ACC112 (cell line): ENCODE data around the gene FN1.

Source experiments
- H2AFZ ChIP-seq: fragments of 200-600 bp; sonication (generic); one replicate; pipeline ENCODE4 v1.6.0; 2017; ENCODE audit warnings: antibody characterized with exemption, low read length; ENCODE audit not compliant: unreplicated experiment
- H3K27ac ChIP-seq: fragments of 200-600 bp; sonication (generic); 2 replicates; pipeline ENCODE4 v1.5.1; 2014; ENCODE audit warnings: low read depth, mild to moderate bottlenecking, antibody characterized with exemption, low read length, moderate library complexity
- H3K27me3 ChIP-seq: fragments of 200-600 bp; sonication (generic); 2 replicates; pipeline ENCODE4 v1.6.1; 2014; ENCODE audit warnings: mild to moderate bottlenecking, antibody characterized with exemption, low read length, moderate library complexity, mixed read lengths; ENCODE audit not compliant: insufficient read depth
- H3K36me3 ChIP-seq: fragments of 200-600 bp; sonication (generic); 2 replicates; pipeline ENCODE4 v1.6.1; 2016; ENCODE audit warnings: mild to moderate bottlenecking, antibody characterized with exemption, low read length, moderate library complexity, mixed read lengths; ENCODE audit not compliant: insufficient read depth
- H3K4me1 ChIP-seq: fragments of 200-600 bp; sonication (generic); one replicate; pipeline ENCODE4 v1.6.1; 2016; ENCODE audit warnings: low read length, mixed read lengths; ENCODE audit not compliant: insufficient read depth, unreplicated experiment, control insufficient read depth
- H3K4me3 ChIP-seq: fragments of 200-600 bp; sonication (generic); 2 replicates; pipeline ENCODE4 v1.5.1; 2014; ENCODE audit warnings: mild to moderate bottlenecking, low read depth, low read length
- H3K79me2 ChIP-seq: fragments of 200-600 bp; sonication (generic); one replicate; pipeline ENCODE4 v1.6.0; 2016; ENCODE audit warnings: low read length; ENCODE audit not compliant: control insufficient read depth, unreplicated experiment, insufficient read depth

FN1 gene

GRCh38 chr2:215460682-215461382, 25.0 kb upstream of the FN1 start:
- H3K36me3 ChIP-seq, result no peaks in the 10 kb centered on the region
- H3K27ac ChIP-seq, result peak overlapping the region; percentile 90
- H3K79me2 ChIP-seq, result no peaks in the 10 kb centered on the region
- peaks cover 46% of the 10 kb centered on the region for H3K4me1 ChIP-seq
- H2AFZ ChIP-seq, result peak overlapping the region; percentile 45
- H3K4me3 ChIP-seq, result peak overlapping the region; percentile 20
- no peaks in the 10 kb centered on the region for H3K27me3 ChIP-seq

- Histone ChIP-seq H3K79me2 (no peaks in the 10 kb centered on the region), H3K4me1 (peaks cover 42% of the 10 kb centered on the region), H2AFZ (peak overlapping the region; percentile 44)
Observed at GRCh38 chr2:215455958-215456357, 20.1 kb upstream of the FN1 start.

GRCh38 chr2:215454519-215455246, 18.8 kb upstream of the FN1 start:
- H2AFZ ChIP-seq, result no peak overlapping the region
- H3K27ac ChIP-seq, result peak overlapping the region; percentile 53
- H3K4me1 ChIP-seq, result peaks cover 29% of the 10 kb centered on the region
- H3K4me3 ChIP-seq, result no peak overlapping the region
- H3K27me3 ChIP-seq, result no peaks in the 10 kb centered on the region
- H3K36me3 ChIP-seq, result no peaks in the 10 kb centered on the region
- H3K79me2 ChIP-seq, result no peaks in the 10 kb centered on the region

More at GRCh38 chr2:215455958-215456357, 20.1 kb upstream of the FN1 start:
- Histone ChIP-seq H3K36me3 (no peaks in the 10 kb centered on the region), H3K27me3 (no peaks in the 10 kb centered on the region), H3K27ac (no peak overlapping the region), H3K4me3 (no peak overlapping the region)

- H2AFZ ChIP-seq, result no peak overlapping the region
- no peaks in the 10 kb centered on the region for H3K27me3 ChIP-seq
- no peaks in the 10 kb centered on the region for H3K36me3 ChIP-seq
- H3K79me2 ChIP-seq, result no peaks in the 10 kb centered on the region
- no peak overlapping the region for H3K4me3 ChIP-seq
- no peak overlapping the region; the same call in 1 of the 2 replicates for H3K27ac ChIP-seq
- peaks cover 23% of the 10 kb centered on the region for H3K4me1 ChIP-seq
Observed at GRCh38 chr2:215452725-215453124, 16.9 kb upstream of the FN1 start.

- H3K36me3 ChIP-seq, result no peaks in the 10 kb centered on the region
- no peaks in the 10 kb centered on the region for H3K79me2 ChIP-seq
- peak overlapping the region; percentile 72 for H3K27ac ChIP-seq
- H3K4me1 ChIP-seq, result peaks cover 23% of the 10 kb centered on the region
- H3K4me3 ChIP-seq, result 0 out of 2 replicates have a peak overlapping the region, but pooled peaks have one; percentile 9
- H3K27me3 ChIP-seq, result no peaks in the 10 kb centered on the region
- H2AFZ ChIP-seq, result peak overlapping the region; percentile 66
Observed at GRCh38 chr2:215451012-215451756, 15.3 kb upstream of the FN1 start.

GRCh38 chr2:215450188-215451011, 14.5 kb upstream of the FN1 start:
- H3K36me3 ChIP-seq, result no peaks in the 10 kb centered on the region
- H2AFZ ChIP-seq, result no peak overlapping the region
- H3K27ac ChIP-seq, result peak overlapping the region; percentile 72; the same call in 1 of the 2 replicates
- H3K4me3 ChIP-seq, result no peak overlapping the region
- no peaks in the 10 kb centered on the region for H3K27me3 ChIP-seq
- H3K4me1 ChIP-seq, result peaks cover 23% of the 10 kb centered on the region
- H3K79me2 ChIP-seq, result no peaks in the 10 kb centered on the region

GRCh38 chr2:215447673-215448081, 11.8 kb upstream of the FN1 start:
- no peak overlapping the region for H3K27ac ChIP-seq
- H3K79me2 ChIP-seq, result no peaks in the 10 kb centered on the region
- no peak overlapping the region for H2AFZ ChIP-seq
- H3K4me1 ChIP-seq, result peaks cover 6% of the 10 kb centered on the region
- H3K27me3 ChIP-seq, result no peaks in the 10 kb centered on the region
- H3K36me3 ChIP-seq, result no peaks in the 10 kb centered on the region
- no peak overlapping the region for H3K4me3 ChIP-seq

- H2AFZ ChIP-seq, result no peak overlapping the region
- H3K79me2 ChIP-seq, result no peaks in the 10 kb centered on the region
- peaks cover 6% of the 10 kb centered on the region for H3K4me1 ChIP-seq
- no peaks in the 10 kb centered on the region for H3K27me3 ChIP-seq
- no peaks in the 10 kb centered on the region for H3K36me3 ChIP-seq
- no peak overlapping the region for H3K4me3 ChIP-seq
- H3K27ac ChIP-seq, result no peak overlapping the region
Observed at GRCh38 chr2:215447056-215447455, 11.2 kb upstream of the FN1 start.

GRCh38 chr2:215442401-215442787, 6.5 kb upstream of the FN1 start:
- H3K4me1 ChIP-seq, result peaks cover 36% of the 10 kb centered on the region
- H2AFZ ChIP-seq, result no peak overlapping the region
- no peak overlapping the region for H3K4me3 ChIP-seq
- H3K27me3 ChIP-seq, result no peaks in the 10 kb centered on the region
- H3K36me3 ChIP-seq, result no peaks in the 10 kb centered on the region
- peaks cover 22% of the 10 kb centered on the region for H3K79me2 ChIP-seq
- H3K27ac ChIP-seq, result no peak overlapping the region
